ENCODE measurements around the gene PRSS37. TPM values are rescaled to one million over a fixed set of nuclear protein-coding genes. Genes with fewer than 3 reads are reported as not detected.

Gene PRSS37
- total and polyA plus RNA-seq, 2 experiments from 2014 or later: 0.12 TPM; not detected in 1

- no peaks in the 10 kb centered on the region for H3K9me3 ChIP-seq (ENCODE audit: low read depth)
- no peak overlapping the region for H3K27ac ChIP-seq
- TF ChIP-seq CTCF (IDR thresholded peaks at IDR 0.05; ENCODE audit: low read depth, low read length): no peak
- no peak overlapping the region for H3K4me3 ChIP-seq
- no peak for DNase-seq (ENCODE audit: low read depth in 1 of 2, low spot score in 1 of 2)
- no peaks in the 10 kb centered on the region for H3K27me3 ChIP-seq
- no peaks in the 10 kb centered on the region for H3K36me3 ChIP-seq
- no peaks in the 10 kb centered on the region for H3K4me1 ChIP-seq (ENCODE audit: low read depth)
These were observed 23.6 kb upstream of the PRSS37 start for GRCh38 chr7:141864765-141865447.

- H3K36me3 ChIP-seq: no peaks in the 10 kb centered on the region
- no peak for TF ChIP-seq CTCF (IDR thresholded peaks at IDR 0.05; ENCODE audit: low read depth, low read length)
- no peak overlapping the region for H3K4me3 ChIP-seq
- no peaks in the 10 kb centered on the region for H3K9me3 ChIP-seq (ENCODE audit: low read depth)
- no peaks in the 10 kb centered on the region for H3K27me3 ChIP-seq
- H3K27ac ChIP-seq: no peak overlapping the region
- H3K4me1 ChIP-seq (ENCODE audit: low read depth): no peaks in the 10 kb centered on the region
- DNase-seq (ENCODE audit: low read depth in 1 of 2, low spot score in 1 of 2): no peak
These were observed 18.9 kb upstream of the PRSS37 start for GRCh38 chr7:141860207-141860606.

- no peak for DNase-seq (ENCODE audit: low read depth in 1 of 2, low spot score in 1 of 2)
- no peaks in the 10 kb centered on the region for H3K9me3 ChIP-seq (ENCODE audit: low read depth)
- TF ChIP-seq CTCF (IDR thresholded peaks at IDR 0.05; ENCODE audit: low read depth, low read length): no peak
- H3K27me3 ChIP-seq: no peaks in the 10 kb centered on the region
- no peak overlapping the region for H3K4me3 ChIP-seq
- no peak overlapping the region for H3K27ac ChIP-seq
- H3K4me1 ChIP-seq (ENCODE audit: low read depth): no peaks in the 10 kb centered on the region
- no peaks in the 10 kb centered on the region for H3K36me3 ChIP-seq
These were observed 6.7 kb upstream of the PRSS37 start for GRCh38 chr7:141847996-141848395.

GRCh38 chr7:141844256-141844655, 3.0 kb upstream of the PRSS37 start:
- H3K27ac ChIP-seq: no peak overlapping the region
- TF ChIP-seq CTCF (IDR thresholded peaks at IDR 0.05; ENCODE audit: low read depth, low read length): no peak
- no peaks in the 10 kb centered on the region for H3K27me3 ChIP-seq
- H3K4me1 ChIP-seq (ENCODE audit: low read depth): no peaks in the 10 kb centered on the region
- no peaks in the 10 kb centered on the region for H3K36me3 ChIP-seq
- DNase-seq (ENCODE audit: low read depth in 1 of 2, low spot score in 1 of 2): no peak
- H3K9me3 ChIP-seq (ENCODE audit: low read depth): no peaks in the 10 kb centered on the region
- no peak overlapping the region for H3K4me3 ChIP-seq

GRCh38 chr7:141842904-141843303, 1.6 kb upstream of the PRSS37 start:
- DNase-seq (ENCODE audit: low read depth in 1 of 2, low spot score in 1 of 2): no peak
- no peaks in the 10 kb centered on the region for H3K27me3 ChIP-seq
- no peak overlapping the region for H3K27ac ChIP-seq
- TF ChIP-seq CTCF (IDR thresholded peaks at IDR 0.05; ENCODE audit: low read depth, low read length): no peak
- no peaks in the 10 kb centered on the region for H3K4me1 ChIP-seq (ENCODE audit: low read depth)
- no peaks in the 10 kb centered on the region for H3K9me3 ChIP-seq (ENCODE audit: low read depth)
- H3K36me3 ChIP-seq: no peaks in the 10 kb centered on the region
- no peak overlapping the region for H3K4me3 ChIP-seq

Measured in cardiac muscle cell (in vitro differentiated cells and primary cell).